Memory B cell (primary cell): ENCODE measurements around the gene TMEM41B.
"Not testable (repeated sequence)": the region's sequence is repeated elsewhere in the genome, so short reads cannot be mapped to it uniquely, and the experiment has no call there.

Experiments used
- ATAC-seq: fragments of 150-1000 bp; cut with Tn5 transposase; 2 replicates; pipeline ENCODE4 v1.10.0; 2021; ENCODE audit warnings: low read depth, mild to moderate bottlenecking, moderate library complexity
- DNase-seq, 2 donors: peaks; one replicate each; pipeline ENCODE4 v3.0.0; 2022; ENCODE audit warnings: low spot score in 2 of 2
- H3K27ac Mint-ChIP-seq: one replicate; pipeline ENCODE4 v1.8.0; 2022; ENCODE audit warnings: mild to moderate bottlenecking, moderate library complexity, mixed read lengths
- H3K27me3 Mint-ChIP-seq: one replicate; pipeline ENCODE4 v1.8.0; 2022; ENCODE audit warnings: mixed read lengths
- H3K36me3 Mint-ChIP-seq: one replicate; pipeline ENCODE4 v1.8.0; 2022; ENCODE audit warnings: mild to moderate bottlenecking, mixed read lengths
- H3K4me1 Mint-ChIP-seq: one replicate; pipeline ENCODE4 v1.8.0; 2022; ENCODE audit warnings: mixed read lengths
- H3K4me3 Mint-ChIP-seq: one replicate; pipeline ENCODE4 v1.8.0; 2022; ENCODE audit warnings: mild to moderate bottlenecking, moderate library complexity, mixed read lengths
- H3K9me3 Mint-ChIP-seq: one replicate; pipeline ENCODE4 v1.8.0; 2022; ENCODE audit warnings: mixed read lengths

TMEM41B gene

GRCh38 chr11:9277176-9277575, 37.2 kb downstream of the TMEM41B start:
- Mint-ChIP-seq H3K27me3 (no peaks in the 10 kb centered on the region), H3K4me1 (peaks cover 7% of the 10 kb centered on the region), H3K27ac (no peak overlapping the region), H3K9me3 (no peaks in the 10 kb centered on the region), H3K36me3 (no peaks in the 10 kb centered on the region), H3K4me3 (no peak overlapping the region)
- no peak for DNase-seq
- ATAC-seq, result no peak

GRCh38 chr11:9276571-9276970, 37.8 kb downstream of the TMEM41B start:
- H3K4me3 Mint-ChIP-seq, result no peak overlapping the region
- DNase-seq (no peak), ATAC-seq (no peak)
- H3K9me3 Mint-ChIP-seq, result no peaks in the 10 kb centered on the region
- H3K27me3 Mint-ChIP-seq, result no peaks in the 10 kb centered on the region
- H3K36me3 Mint-ChIP-seq, result no peaks in the 10 kb centered on the region
- H3K27ac Mint-ChIP-seq, result no peak overlapping the region
- peaks cover 7% of the 10 kb centered on the region for H3K4me1 Mint-ChIP-seq

- Mint-ChIP-seq H3K4me1 (peaks cover 4% of the 10 kb centered on the region), H3K4me3 (no peak overlapping the region), H3K27ac (no peak overlapping the region), H3K27me3 (no peaks in the 10 kb centered on the region), H3K9me3 (no peaks in the 10 kb centered on the region), H3K36me3 (no peaks in the 10 kb centered on the region)
- DNase-seq, result no peak
- ATAC-seq, result no peak
Observed at GRCh38 chr11:9274499-9275258, 39.7 kb downstream of the TMEM41B start.

GRCh38 chr11:9273376-9274336, 40.7 kb downstream of the TMEM41B start:
- H3K36me3 Mint-ChIP-seq, result no peaks in the 10 kb centered on the region
- H3K4me1 Mint-ChIP-seq, result peaks cover 4% of the 10 kb centered on the region
- H3K4me3 Mint-ChIP-seq, result no peak overlapping the region

GRCh38 chr11:9269492-9270013, 44.8 kb downstream of the TMEM41B start:
- Mint-ChIP-seq H3K27me3 (no peaks in the 10 kb centered on the region), H3K4me1 (peaks cover 7% of the 10 kb centered on the region), H3K27ac (no peak overlapping the region), H3K4me3 (no peak overlapping the region), H3K36me3 (no peaks in the 10 kb centered on the region), H3K9me3 (no peaks in the 10 kb centered on the region)
- ATAC-seq (no peak), DNase-seq (no peak)

More at GRCh38 chr11:9273376-9274336, 40.7 kb downstream of the TMEM41B start:
- no peaks in the 10 kb centered on the region for H3K27me3 Mint-ChIP-seq
- no peaks in the 10 kb centered on the region for H3K9me3 Mint-ChIP-seq
- H3K27ac Mint-ChIP-seq, result no peak overlapping the region
- no peak for DNase-seq
- ATAC-seq, result no peak

GRCh38 chr11:9267680-9268079, 46.7 kb downstream of the TMEM41B start:
- DNase-seq, result no peak
- Mint-ChIP-seq H3K27ac (no peak overlapping the region), H3K36me3 (no peaks in the 10 kb centered on the region)

GRCh38 chr11:9266926-9267325, 47.5 kb downstream of the TMEM41B start:
- no peak overlapping the region for H3K27ac Mint-ChIP-seq
- no peaks in the 10 kb centered on the region for H3K36me3 Mint-ChIP-seq

More at GRCh38 chr11:9267680-9268079, 46.7 kb downstream of the TMEM41B start:
- no peaks in the 10 kb centered on the region for H3K9me3 Mint-ChIP-seq
- H3K4me1 Mint-ChIP-seq, result peaks cover 10% of the 10 kb centered on the region
- no peaks in the 10 kb centered on the region for H3K27me3 Mint-ChIP-seq
- ATAC-seq, result no peak
- H3K4me3 Mint-ChIP-seq, result no peak overlapping the region

GRCh38 chr11:9266132-9266736, 48.2 kb downstream of the TMEM41B start:
- Mint-ChIP-seq H3K9me3 (no peaks in the 10 kb centered on the region), H3K27ac (peak overlapping the region; percentile 81), H3K4me3 (peak overlapping the region; percentile 84), H3K36me3 (no peaks in the 10 kb centered on the region), H3K27me3 (no peaks in the 10 kb centered on the region), H3K4me1 (peaks cover 21% of the 10 kb centered on the region)
- ATAC-seq (no peak), DNase-seq (no peak)

More at GRCh38 chr11:9266926-9267325, 47.5 kb downstream of the TMEM41B start:
- H3K4me3 Mint-ChIP-seq, result no peak overlapping the region
- H3K4me1 Mint-ChIP-seq, result peaks cover 16% of the 10 kb centered on the region
- DNase-seq (no peak), ATAC-seq (no peak)
- H3K9me3 Mint-ChIP-seq, result no peaks in the 10 kb centered on the region
- H3K27me3 Mint-ChIP-seq, result no peaks in the 10 kb centered on the region

- H3K9me3 Mint-ChIP-seq, result no peaks in the 10 kb centered on the region
- H3K36me3 Mint-ChIP-seq, result no peaks in the 10 kb centered on the region
- DNase-seq, result peak in 1 of 2 donors; percentile 11
- no peaks in the 10 kb centered on the region for H3K27me3 Mint-ChIP-seq
- peaks cover 27% of the 10 kb centered on the region for H3K4me1 Mint-ChIP-seq
- peak within 1 kb of the TSS; percentile 90 for H3K27ac Mint-ChIP-seq
- ATAC-seq, result peak; percentile 33
- peak within 1 kb of the TSS; percentile 88 for H3K4me3 Mint-ChIP-seq
Observed at GRCh38 chr11:9265211-9266131, 48.9 kb downstream of the TMEM41B start, which contains the start of gene DENND5A. Gene DENND5A, minus strand, starts transcription at chr11:9265350. Its CDS starts 281 bp downstream, at chr11:9265069.

- Mint-ChIP-seq H3K27me3 (no peaks in the 10 kb centered on the region), H3K27ac (peak overlapping the region; percentile 90)
Observed at GRCh38 chr11:9264316-9265210, 49.8 kb downstream of the TMEM41B start.

GRCh38 chr11:9263840-9264315, 50.5 kb downstream of the TMEM41B start:
- DNase-seq (peak in 1 of 2 donors; percentile 25), ATAC-seq (peak; percentile 68)
- Mint-ChIP-seq H3K27me3 (no peaks in the 10 kb centered on the region), H3K36me3 (no peaks in the 10 kb centered on the region), H3K4me3 (peak overlapping the region; percentile 88), H3K27ac (peak overlapping the region; percentile 90), H3K4me1 (peaks cover 32% of the 10 kb centered on the region), H3K9me3 (no peaks in the 10 kb centered on the region)

More at GRCh38 chr11:9264316-9265210, 49.8 kb downstream of the TMEM41B start:
- H3K9me3 Mint-ChIP-seq, result no peaks in the 10 kb centered on the region
- peak; percentile 9 to 40 for DNase-seq
- peaks cover 32% of the 10 kb centered on the region for H3K4me1 Mint-ChIP-seq
- H3K36me3 Mint-ChIP-seq, result no peaks in the 10 kb centered on the region
- H3K4me3 Mint-ChIP-seq, result peak overlapping the region; percentile 88
- peak; percentile 49 for ATAC-seq

- ATAC-seq, result peak; percentile 41
- peak overlapping the region; percentile 73 for H3K27ac Mint-ChIP-seq
- not testable (repeated sequence) for H3K36me3 Mint-ChIP-seq, H3K9me3 Mint-ChIP-seq, H3K27me3 Mint-ChIP-seq, DNase-seq
- H3K4me3 Mint-ChIP-seq, result peak overlapping the region; percentile 51
- H3K4me1 Mint-ChIP-seq, result peaks cover 34% of the 10 kb centered on the region
Observed at GRCh38 chr11:9260838-9261146, 53.6 kb downstream of the TMEM41B start.
